ENCODE measurements around the gene BPIFB3.
A peak's percentile ranks its signal among the peaks of the same experiment; 100 is the strongest.

The BPIFB3 gene, protein sequence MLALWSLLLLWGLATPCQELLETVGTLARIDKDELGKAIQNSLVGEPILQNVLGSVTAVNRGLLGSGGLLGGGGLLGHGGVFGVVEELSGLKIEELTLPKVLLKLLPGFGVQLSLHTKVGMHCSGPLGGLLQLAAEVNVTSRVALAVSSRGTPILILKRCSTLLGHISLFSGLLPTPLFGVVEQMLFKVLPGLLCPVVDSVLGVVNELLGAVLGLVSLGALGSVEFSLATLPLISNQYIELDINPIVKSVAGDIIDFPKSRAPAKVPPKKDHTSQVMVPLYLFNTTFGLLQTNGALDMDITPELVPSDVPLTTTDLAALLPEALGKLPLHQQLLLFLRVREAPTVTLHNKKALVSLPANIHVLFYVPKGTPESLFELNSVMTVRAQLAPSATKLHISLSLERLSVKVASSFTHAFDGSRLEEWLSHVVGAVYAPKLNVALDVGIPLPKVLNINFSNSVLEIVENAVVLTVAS

DNA sequence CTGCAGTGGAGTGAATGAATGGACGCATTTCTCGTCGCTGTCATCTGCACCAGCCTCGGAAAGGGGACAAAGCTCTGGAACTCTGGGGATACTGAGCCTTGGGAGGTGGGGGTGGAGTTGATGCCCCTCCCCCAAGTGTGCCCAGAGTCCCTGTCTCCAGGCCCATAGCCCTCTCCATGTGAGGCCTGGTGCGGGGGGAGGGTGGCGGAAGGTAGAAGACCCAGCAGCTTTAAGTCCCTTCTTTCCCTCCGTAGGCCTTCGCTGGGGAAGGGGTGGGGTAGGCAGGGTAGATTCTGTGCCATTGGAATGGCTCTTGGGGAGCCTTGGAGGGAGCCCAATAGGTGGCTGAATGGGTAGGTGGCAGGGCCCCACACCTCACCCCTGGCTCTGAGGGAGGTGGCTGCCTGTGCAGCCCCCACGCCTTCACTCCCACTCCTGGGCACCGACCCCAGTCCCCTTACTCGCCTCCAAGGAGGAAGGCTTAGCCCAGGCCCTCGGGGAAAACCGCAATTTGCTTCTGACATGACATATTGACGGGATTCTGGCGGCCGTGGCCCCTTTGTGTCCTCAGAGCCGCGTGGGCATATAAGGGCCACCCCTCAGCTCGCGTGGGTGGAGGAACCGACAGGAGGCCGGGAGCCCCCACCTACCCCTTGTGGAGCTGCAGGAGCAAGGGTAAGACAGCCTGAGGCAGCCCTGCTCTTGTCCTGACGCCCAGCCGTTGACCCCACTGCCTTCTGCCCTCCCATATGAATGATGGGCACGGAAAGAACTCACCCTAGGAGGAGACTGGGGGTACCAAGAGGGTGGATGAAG lies at the start of gene BPIFB3:
Gene BPIFB3, plus strand, starts transcription at position 613 of the 816 bp plus-strand sequence. CDS start 1,533 bp downstream, outside the sequence.
- DNase-seq, result no peak

DNA sequence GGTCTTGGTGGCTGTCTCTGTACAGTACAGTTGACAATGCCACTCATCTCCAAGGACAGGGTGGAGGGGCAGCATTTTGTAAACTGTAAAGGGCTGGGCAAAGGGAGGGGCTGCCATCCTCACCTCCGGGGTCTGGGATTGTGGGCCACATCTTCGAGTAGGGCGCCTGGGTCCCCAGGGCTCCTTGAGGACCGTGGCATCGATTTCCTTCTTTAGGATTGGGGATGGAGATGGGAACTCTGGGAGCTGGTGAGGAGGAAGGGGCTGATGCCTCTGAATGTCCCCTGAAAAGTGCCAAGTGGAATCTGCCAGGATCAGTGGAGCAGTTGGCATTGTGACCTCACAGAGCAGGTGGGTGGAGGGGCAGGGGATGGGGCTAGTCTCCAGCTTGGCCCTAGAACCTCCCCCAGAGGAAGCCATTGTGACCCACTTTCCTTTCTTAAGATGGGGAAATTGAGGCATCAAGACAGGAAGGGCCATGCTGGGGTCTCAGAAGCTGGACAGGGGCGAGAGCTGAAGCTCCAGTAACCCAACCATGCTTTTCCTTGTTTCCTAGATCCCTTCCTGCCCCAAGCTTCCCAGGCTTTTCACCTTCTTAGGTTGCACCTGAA lies 49.5 kb upstream of the BPIFB3 start, which contains the start of gene SUN5:
Gene SUN5, minus strand, starts transcription at position 293 of the 611 bp plus-strand sequence. Its CDS starts 93 bp downstream, at position 200.
- DNase-seq, result no peak

DNA sequence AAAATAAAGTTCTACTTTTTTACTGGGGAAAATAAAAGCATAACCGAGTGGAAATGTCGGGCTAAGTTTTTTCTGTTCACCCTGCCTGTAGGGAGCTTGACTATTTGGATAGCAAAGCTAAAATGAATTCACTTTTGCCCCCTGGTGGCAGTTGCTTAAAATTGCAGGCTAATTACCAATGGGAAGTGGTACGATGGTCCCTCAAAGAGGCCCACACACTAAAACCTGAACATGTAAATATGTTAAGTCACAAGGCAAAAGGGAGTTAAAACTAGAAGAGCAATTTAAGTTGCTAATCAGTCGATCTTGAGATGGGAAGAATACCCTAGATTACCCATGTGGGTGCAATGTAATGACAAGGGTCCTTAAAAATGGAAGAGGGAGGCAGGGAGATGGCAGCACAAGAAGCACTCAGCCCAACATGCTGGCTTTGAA lies 48.6 kb upstream of the BPIFB3 start:
- DNase-seq, result peak; percentile 61 to 79 (median 69)

DNA sequence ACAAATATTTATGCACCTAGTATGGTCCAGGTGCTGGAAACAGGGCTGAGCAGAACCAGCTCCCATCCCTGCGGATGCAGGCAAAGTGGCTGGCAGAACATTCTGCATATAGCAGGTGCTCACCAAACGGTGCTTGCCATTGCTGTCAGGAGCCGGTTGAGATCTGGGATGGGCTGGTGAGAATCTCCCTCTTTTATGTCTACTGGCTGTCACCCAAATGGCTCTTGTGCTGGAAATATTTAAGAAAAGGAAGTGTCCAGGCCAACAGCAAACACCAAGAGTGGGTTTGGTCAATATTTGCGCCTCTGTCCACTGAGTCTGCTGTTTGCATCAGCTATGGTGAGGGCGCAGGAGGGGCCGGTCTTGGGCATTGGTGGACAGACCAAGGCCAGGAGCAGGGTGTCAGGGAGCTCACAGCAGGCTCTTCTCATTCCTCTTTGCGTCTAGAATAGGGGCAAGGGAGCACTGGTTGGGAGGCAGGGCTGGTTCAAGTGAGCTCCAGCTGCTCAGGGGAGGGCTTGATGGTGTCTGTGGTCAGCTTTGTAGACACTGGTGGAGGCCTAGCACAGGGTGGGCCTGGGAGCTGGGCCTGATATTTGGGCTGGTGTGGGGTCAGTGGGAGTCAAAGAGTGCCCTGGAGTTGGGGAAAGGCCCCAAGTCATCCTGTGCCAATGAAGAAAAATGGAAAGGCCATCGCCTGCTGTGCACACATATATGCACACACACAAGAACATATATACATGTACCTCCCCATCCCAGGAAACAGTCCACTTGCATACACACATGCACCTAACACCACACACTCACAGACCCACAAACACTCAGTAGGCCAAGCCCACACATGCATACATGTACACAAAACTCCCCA lies 47.6 kb upstream of the BPIFB3 start:
- DNase-seq, result no peak

DNA sequence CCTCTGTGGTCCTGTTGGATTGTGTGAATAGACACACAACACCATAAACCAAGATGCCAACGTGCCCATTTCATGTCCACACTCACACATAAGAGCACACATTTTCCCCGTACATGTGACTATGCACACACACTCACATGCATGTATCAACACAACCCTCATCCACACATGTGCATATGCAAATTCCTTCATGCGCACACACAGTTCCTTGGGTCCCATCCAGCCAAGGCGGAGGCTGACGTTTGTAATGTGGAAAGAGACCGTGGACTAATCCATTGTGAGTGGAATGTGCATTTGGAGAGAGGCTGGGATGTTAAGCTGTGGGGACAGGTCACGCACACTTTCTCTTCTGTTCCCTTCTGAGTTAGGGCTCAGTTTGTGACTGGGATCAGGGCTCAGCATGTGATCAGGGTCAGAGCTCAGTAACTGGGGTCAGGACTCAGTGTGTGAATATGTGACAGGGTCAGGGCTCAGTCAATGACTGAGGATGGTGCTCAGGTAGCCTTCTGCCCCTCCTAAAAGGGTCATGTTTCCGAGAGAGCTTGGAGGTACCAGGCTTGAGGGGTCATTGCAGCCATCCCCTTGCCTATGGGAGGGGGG lies 46.8 kb upstream of the BPIFB3 start:
- no peak for DNase-seq

DNA sequence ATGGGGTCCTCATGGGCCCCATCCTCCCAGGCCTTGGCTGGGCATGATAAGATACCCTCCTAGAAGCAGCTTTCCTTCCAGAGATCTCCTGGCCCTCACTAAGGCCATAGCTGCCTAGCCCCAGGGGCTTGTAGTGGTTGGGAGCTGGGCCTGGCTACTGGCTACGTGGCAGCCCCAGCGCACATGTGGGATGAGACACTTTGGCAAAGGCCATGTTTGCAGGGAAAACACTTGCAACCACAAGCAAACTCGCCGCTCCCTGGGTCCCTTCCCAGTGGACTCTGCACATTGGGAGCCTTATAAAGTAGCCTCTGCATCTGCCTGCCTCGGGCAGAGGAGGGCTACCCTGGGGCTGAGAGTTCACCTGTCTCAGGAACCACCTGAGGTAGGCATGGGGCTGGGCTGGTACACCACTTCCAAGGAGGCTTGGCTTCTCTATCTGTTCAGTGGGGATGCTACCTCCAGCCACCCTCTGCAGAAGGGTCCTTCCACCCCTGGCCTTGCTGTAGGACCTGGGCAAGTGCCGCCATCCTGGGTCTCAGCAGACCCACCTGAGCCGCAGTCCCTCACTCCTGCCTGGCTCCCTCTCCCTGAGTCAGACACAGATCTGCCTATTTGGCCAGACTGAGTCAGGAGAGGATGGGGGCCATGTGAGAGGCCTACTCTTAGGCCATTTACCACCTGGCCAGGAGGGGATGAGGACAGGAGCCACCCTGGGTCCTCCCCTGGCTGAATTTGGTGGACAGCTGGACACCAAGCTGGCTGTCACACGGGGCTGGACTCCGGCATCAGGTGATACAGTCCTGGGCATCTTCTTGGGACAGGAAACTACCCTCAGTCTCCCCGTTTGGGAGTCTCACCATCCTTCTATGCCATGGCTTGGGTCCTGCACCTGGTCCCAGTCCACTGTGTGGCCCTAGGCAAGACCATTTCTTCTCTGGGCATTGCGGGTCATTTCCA lies 46.0 kb upstream of the BPIFB3 start, which contains the start of gene BPIFB2:
Gene BPIFB2, plus strand, starts transcription at position 329 of the 960 bp plus-strand sequence. CDS start 871 bp downstream, outside the sequence.
- no peak for DNase-seq

DNA sequence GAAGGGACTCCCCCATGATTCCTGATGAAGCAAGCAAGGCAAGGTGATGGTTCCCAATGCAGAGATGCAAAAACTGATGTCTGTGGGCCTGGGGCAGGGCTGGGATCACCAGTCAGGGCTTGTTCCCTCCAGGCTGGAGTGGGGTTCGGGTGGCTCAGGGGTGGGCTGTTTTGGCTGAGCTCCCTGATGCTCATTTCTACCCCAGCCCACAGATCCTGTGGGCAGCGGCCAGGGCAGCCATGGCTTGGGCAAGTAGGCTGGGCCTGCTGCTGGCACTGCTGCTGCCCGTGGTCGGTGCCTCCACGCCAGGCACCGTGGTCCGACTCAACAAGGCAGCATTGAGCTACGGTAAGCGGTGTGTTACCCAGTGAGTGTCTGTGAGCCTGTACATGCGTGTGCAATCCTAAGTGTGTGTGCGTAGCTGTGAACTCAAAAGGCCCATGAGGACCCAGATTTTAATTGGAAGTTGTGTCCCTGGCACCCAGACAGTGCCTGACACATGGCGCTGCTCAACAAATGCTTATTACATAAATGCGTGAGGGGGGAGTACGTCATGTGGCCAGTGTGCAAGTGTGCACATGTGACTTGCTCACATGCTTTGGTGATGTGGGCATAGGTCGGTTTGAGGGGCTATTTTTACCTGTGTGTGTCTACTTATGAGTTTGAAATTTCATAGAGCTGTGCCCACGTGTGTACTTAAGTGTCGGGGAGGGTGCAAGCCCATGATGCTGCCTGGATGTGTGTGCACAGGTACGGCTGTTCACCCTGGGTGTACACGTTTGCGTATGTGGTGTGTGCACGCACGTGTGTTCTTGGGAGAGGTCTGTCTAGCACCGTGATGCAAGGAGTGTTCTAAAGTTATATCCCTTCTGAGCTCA lies 45.1 kb upstream of the BPIFB3 start:
- DNase-seq, result no peak

DNA sequence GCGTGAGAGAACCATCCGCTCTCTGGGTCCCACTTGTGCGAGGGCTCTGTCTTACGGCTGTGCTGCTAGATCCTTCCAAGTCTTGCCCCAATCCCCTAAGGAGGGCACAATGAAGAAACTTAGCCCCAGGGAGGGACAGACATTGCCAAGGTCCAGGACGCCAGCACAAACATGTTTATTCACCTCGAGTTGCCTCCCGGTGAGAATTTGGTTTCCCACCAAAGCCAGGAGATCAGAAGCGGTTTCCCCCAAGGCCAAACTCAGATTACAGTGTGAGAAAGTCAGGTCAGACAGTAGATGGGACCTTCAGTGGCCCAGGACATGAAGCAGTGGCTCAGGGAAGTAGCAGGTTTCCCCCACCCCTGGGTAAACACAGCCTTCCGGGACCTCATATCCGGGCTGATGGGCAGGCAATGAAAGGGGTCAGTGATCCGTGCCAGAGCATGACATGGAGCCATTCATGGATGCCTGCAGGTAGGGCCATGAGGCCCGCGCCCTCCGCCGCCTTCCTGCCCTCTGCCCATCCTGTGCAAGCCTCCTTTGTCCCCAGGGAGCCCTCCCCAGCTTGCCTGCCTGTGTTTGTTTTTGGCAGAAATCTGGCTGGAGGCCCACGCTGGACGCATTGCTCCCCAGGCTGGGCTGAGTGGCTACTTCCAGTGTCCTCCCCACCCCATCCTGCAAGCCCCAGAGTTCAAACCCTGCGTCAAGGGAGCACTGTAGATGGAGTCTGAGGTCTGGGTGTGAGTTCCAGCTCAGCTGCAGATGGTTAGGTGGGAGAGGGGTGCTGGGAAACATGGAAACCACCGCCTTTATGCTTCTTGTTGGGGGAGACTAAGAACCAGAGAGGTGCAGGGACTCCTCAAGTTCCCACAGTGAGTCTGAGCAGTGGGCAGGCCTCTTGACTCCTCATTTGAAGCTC lies 44.2 kb upstream of the BPIFB3 start:
- no peak for DNase-seq

DNA sequence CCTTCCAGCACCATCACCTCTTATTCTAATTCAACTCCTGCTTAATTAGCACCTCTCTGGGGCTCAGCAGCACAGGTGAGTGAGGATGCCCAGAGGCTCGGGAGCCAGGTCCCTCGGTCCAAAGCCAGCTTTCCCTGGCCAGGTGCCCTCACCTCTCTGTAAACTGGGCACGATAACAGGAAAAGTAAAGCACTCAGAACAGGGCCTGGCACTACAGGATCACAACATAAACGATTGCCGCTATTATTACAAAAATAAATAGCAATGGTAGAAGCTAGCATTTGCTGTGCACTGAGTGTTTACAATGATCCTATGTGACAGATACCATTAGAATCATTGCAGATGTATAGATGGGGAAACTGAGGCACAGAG lies 43.6 kb upstream of the BPIFB3 start:
- DNase-seq, result no peak

DNA sequence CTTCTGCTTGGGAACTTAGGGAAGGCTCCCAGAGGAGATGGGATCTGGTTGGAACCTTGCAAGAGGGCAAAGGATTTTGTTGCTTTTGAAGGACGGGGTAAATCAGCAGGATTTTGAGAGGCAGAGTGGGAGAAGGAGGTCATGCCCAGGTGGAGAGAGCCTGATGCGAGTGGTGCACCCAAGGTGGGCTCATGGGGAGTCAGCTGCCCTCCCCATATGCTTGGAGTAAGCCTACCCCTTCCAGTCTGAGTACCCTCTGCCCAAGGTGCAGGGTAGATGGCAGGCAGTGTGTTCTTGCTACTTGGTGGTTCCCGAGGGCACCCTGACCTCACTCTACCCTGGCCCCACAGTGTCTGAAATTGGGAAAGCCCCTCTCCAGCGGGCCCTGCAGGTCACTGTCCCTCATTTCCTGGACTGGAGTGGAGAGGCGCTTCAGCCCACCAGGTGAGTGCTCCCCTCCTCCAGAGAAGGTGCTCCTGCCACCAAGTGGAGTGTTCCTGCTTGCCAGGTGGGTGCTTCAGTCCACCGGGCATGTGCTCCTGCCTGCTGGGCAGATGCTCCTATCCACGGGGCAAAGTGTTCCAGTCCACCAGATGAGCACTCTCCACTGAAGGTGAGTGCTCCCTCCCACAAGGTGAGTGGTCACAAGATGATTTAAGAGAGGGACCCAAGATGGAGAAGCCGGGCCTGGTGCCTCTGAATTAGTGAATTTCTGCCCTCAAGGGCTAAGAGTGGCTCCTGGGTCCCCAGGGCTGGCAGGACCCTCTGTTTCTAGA lies 42.8 kb upstream of the BPIFB3 start:
- no peak for DNase-seq

DNA sequence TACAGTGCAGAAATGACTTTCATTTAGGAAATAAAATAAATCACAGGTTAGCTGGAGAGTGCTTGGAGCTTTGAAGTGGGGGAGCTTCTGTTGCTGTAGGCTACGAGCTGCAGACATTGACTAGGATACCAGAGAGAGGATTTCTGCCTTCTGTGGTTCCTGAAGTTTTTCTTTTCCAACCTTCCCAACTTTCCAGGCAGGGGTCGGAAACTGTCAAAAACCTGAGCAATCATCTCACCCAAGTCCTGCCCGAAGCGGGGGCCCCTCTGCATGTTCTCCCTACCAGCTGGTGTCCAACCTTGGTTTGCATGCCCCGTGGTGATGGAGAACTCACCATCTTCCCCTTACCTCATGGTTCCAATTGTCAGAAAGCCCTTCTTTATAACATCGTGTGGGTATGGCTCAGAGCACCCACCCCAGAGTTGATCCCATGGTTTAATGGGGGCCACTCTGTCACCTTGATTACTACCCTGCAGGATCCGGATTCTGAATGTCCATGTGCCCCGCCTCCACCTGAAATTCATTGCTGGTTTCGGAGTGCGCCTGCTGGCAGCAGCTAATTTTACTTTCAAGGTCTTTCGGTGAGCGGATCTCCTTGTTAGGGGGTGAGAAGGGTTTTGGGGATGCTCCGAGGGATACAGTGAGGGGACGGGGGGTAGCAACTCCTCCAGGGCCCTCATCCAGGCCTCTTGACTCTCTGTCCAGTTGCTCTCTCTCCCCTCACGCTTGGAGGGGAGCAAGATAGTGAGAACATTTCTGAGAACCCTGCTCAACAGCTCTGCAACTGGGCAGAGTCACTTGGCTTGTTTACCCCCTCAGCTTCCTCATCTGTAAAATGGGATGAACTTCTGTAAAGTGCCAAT lies 41.1 kb upstream of the BPIFB3 start:
- DNase-seq, result no peak

DNA sequence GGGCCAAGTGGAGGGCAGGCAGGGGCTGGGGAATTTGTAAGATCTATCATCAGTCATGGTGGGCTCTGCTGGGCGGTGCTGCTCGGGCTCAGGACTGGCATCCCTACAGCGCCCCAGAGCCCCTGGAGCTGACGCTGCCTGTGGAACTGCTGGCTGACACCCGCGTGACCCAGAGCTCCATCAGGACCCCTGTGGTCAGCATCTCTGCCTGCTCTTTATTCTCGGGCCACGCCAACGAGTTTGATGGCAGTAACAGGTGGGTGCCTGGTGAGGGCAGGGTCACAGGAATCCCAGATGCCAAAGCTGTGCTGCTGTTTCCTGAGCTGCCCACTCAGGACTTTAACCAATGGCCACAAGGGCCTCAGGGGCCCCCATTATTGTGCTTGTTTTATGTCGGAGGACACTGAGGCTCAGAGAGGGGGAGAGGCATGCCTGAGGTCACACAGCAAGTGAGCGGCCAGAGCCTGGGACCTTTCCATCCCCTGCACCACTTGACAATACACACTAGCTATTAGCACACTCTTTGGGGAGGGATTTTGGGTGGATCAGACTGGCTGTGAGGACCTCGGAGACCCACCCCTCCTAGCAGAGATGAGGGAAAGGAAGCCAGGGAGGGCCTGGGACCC lies 39.9 kb upstream of the BPIFB3 start:
- DNase-seq, result no peak

DNA sequence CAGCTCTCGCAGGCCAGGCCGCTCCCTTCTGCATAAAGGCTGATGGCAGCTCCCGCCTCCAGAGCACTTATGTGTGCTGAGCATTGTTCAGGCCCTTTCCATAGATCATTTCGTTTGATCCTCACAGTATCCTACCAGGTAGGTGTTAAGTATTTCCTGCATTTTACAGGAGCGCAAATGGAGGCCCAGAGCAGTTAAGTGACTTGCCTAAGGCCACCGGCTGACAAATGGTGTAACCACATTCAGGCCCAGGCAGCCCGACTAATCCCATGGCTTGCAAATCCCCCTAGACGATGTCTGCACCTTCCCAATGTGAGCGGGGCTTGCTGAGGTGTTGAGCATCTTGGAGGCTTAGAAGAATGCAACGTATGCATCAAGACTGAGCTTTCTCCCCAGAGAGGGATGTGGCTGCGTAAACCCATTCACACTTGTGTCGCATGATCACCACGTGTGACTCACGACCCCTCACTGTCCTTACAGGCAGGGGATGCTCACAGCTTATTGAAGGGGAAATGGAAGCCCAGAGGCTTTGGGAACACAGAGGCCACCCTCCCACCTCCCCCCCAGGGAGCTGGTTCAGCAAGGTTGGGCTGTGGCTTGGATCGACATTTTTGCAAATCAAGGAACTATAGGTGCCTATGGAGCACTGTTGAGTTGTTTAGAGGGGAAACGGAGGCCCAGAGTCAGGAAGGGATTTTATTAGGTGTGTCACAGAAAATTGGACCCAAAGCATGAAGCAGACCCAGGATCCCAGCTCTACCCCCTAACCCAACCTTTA lies 39.2 kb upstream of the BPIFB3 start:
- DNase-seq, result no peak

DNA sequence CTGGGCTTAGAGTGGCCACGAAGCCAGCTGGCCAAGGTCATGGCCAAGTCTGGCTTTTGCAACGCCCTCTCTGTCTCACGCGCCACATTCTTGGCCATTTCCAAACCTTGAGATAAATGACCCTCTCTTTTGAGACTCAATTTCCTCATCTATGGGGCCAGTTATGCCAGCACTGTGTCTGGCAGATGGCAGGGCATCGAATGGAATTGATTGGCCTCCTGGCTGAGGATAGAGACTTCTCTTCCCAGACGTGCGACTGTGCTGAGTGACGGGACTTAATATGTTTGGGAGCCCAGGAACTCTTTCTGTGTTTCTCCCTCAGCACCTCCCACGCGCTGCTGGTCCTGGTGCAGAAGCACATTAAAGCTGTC lies 38.6 kb upstream of the BPIFB3 start:
- DNase-seq, result no peak

Data from suppressor macrophage treated with lipopolysaccharide for 1 hour (primary cell).